Measurements from ENCODE around the gene LRRC47.

DNA sequence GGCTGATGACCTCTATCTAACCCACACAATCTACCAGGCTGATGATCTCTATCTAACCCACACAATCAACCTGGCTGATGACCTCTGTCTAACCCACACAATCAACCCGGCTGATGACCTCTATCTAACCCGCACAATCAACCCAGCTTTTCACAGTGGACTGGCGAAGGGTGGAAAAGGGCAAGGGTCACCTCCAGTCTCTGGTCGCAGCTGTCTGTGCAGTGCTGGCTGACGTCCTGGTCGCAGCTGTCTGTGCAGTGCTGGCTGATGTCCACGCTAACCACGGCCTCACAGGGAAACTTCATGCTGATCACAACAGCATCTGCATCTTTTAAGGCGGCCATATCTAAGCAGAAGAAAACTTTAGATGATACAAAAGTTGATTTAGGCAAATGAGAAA lies 56.3 kb downstream of the LRRC47 start:
- TF ChIP-seq, protein P1, sequence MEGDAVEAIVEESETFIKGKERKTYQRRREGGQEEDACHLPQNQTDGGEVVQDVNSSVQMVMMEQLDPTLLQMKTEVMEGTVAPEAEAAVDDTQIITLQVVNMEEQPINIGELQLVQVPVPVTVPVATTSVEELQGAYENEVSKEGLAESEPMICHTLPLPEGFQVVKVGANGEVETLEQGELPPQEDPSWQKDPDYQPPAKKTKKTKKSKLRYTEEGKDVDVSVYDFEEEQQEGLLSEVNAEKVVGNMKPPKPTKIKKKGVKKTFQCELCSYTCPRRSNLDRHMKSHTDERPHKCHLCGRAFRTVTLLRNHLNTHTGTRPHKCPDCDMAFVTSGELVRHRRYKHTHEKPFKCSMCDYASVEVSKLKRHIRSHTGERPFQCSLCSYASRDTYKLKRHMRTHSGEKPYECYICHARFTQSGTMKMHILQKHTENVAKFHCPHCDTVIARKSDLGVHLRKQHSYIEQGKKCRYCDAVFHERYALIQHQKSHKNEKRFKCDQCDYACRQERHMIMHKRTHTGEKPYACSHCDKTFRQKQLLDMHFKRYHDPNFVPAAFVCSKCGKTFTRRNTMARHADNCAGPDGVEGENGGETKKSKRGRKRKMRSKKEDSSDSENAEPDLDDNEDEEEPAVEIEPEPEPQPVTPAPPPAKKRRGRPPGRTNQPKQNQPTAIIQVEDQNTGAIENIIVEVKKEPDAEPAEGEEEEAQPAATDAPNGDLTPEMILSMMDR (IDR thresholded peaks at IDR 0.05), result no peak
- no peak for TF ChIP-seq POLR2A (IDR thresholded peaks at IDR 0.05)
